Suprapubic skin (tissue), 4 donors: Measurements from ENCODE around the gene TGFBR2.

ENCODE experiments used
- CTCF ChIP-seq, 2 donors: fragments of 200-600 bp in 1 of 2; fragments of 450-650 bp in 1 of 2; sonication (generic) in 1 of 2; IDR thresholded peaks; one replicate each; pipeline ENCODE4 v1.5.1; 2016 to 2019; ENCODE audit warnings: antibody characterized with exemption in 2 of 2, mild to moderate bottlenecking in 1 of 2, moderate library complexity in 1 of 2
- EP300 ChIP-seq: sonication (generic); formaldehyde crosslinking; IDR thresholded peaks from one replicate; pipeline ENCODE4 v1.6.1; 2017; ENCODE audit warnings: antibody characterized with exemption
- POLR2A ChIP-seq, 2 donors: fragments of 450-650 bp; IDR thresholded peaks; one replicate each; pipeline ENCODE4 v1.6.1; 2017; ENCODE audit warnings: antibody characterized with exemption in 2 of 2, mild to moderate bottlenecking in 2 of 2, moderate library complexity in 2 of 2
- POLR2AphosphoS5 ChIP-seq, 3 donors: sonication (generic); formaldehyde crosslinking; IDR thresholded peaks; one replicate each; pipeline ENCODE4 v1.6.1; 2017; ENCODE audit warnings: antibody characterized with exemption in 3 of 3

GRCh38 chr3:30633718-30634117 is 27.3 kb downstream of the TGFBR2 start:
- TF ChIP-seq CTCF (IDR thresholded peaks at IDR 0.05) (no peak), POLR2A (IDR thresholded peaks at IDR 0.05) (no peak), EP300 (no peak), POLR2AphosphoS5 (IDR thresholded peaks at IDR 0.05) (no peak)
